NCI-H82 treated with DMSO at 0.1 percent for 48 hours (cell line): ENCODE measurements around the gene COLEC11.

Experiments
- DNase-seq: peaks from one replicate; lab custom pipeline; 2025; ENCODE audit not compliant: unreplicated experiment; lab: John Stamatoyannopoulos, UW

Gene COLEC11

DNA sequence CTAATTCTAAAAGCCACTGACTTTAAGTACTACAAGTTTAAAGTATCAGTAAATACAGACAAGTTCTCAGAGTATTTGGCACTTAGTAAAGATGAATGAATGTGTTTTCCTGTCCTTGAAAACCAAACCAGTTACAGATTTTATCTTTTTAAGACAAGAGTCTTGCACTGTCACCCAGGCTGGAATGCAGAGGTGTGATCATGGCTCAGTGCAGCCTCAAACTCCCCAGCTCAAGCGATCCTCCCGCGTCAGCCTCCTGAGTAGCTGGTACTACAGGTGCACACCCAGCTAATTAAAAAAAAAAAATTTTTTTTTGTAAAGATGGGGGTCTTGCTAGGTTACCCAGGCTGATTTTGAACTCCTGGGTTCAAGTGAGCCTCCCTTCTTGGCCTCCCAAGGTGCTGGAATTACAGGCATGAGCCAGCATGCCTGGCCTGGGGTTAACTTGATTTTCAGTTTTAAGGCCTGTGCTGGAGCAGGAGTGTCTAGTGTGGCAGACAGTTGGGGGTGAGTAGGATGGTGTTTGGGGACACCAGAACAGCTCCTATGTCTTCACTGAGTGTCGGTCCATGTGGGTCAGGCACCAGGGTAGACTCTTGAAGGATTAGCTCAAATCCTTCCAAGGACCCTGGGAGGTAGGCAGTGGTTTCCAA lies 10.2 kb upstream of the COLEC11 start:
- DNase-seq, result no peak

GRCh38 chr2:3585261-3586109 lies 9.4 kb upstream of the COLEC11 start:
- no peak for DNase-seq

- DNase-seq, result no peak
Measured at GRCh38 chr2:3586220-3586619, 8.7 kb upstream of the COLEC11 start.

- DNase-seq, result no peak
Measured at GRCh38 chr2:3587021-3587420, 7.9 kb upstream of the COLEC11 start.

DNA sequence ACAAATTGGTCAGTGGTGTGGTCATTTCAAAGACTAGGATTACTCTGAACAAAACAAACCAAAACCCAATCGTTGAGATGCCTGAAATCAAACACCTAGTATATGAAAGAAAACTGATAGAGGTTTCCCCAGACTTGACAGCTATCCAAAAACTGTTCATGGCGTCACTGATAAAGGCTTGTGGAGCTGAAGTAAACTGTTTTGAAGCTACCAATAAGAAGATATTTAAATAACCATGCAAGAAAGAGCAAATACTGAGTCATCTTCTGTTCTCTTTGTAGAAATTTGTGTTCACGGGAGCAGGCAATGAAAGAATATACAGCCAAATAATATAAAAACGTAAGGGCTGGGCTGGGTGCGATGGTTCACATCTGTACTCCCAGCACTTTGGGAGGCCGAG lies 7.5 kb upstream of the COLEC11 start:
- no peak for DNase-seq

GRCh38 chr2:3588084-3588483 lies 6.8 kb upstream of the COLEC11 start:
- no peak for DNase-seq

DNA sequence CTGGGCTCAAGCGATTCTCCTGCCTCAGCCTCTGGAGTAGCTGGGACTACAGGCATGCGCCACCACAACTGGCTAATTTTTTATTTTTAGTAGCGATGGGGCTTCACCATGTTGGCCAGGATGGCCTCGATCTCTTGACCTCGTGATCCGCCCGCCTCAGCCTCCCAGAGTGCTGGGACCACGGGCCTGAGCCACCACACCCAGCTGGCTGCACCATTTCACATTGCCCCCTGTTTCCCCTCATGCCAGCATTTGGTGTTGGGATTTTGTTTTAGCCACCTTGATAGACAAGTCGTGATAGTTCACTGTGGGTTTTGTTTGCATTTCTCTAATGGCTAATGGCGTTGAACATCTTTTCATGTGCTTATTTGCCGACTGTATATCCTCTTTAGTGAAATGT lies 5.8 kb upstream of the COLEC11 start:
- no peak for DNase-seq

- DNase-seq, result no peak
Measured at GRCh38 chr2:3595404-3595803, 492 bp downstream of the COLEC11 start.

GRCh38 chr2:3595985-3596384 lies 1.1 kb downstream of the COLEC11 start:
- no peak for DNase-seq

DNA sequence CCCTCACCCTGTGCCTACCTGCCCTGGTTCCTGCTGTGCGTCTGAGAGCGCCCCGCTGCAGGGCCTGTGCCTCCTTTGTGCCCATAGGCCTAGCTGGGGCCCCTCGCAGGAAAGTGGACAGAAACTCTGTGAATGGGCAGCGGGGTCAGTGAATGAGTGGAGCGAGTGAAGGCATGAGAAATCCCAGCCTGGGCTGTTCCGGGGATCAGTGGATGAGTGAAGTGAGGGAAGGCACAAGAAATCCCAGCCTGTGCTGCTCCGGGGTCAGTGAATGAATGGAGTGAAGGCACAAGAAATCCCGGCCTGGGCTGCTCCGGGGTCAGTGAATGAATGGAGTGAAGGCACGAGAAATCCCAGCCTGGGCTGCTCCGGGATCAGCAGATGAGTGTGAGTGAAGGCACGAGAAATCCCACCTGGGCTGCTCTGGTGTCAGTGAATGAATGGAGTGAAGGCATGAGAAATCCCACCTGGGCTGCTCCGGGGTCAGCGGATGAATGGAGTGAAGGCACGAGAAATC lies 2.0 kb downstream of the COLEC11 start:
- DNase-seq, result no peak

DNA sequence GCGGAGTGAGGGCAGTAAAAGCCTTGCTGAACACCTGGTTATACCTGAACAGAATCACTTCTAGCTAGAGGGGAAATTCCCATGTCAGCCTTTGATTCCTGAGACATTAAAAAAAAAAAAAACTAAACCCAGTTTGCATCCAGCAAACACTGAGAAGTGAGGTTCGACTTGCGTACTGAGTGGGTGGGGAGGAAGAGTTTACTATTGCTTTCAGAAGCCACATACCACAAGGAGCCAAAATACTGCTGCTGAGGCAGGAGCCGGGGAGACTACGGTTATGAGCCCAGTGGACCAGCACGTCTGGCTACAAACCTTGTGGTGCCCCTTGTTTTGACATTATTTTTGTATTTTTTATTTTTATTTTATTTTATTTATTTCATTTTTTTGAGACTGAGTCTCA lies 2.7 kb downstream of the COLEC11 start:
- no peak for DNase-seq

DNA sequence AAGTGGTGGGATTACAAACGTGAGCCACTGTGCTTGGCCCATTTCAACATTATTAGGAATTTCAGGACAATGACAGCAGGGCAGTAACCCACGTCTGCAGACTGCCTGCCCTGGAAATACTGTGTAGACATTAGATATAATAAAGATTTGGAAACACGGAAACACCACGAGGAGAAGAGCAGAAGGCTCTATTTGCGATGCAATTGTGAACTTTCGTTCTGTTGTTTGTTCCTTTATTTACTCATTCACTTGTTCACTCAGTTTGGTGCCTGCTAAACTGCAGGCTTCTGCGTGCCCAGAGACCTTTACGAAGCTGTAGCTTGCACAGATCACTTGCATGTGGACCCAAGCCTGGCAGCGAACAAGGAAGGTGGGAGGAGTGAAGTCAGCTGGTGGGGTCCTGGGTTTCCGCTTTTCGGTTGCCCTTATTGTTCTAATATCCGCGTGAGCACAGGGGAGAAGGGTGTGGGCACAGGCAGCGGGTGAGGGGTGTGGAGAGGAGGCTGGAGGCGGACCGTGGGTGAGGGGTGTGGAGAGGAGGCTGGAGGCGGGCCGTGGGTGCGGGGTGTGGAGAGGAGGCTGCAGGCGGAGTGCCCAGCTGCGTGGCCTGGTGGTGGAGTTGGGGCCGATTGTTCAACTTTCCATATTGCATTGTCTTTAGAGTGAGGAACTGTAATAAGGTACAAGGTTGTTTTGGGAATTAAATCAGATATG lies 3.4 kb downstream of the COLEC11 start:
- no peak for DNase-seq

DNA sequence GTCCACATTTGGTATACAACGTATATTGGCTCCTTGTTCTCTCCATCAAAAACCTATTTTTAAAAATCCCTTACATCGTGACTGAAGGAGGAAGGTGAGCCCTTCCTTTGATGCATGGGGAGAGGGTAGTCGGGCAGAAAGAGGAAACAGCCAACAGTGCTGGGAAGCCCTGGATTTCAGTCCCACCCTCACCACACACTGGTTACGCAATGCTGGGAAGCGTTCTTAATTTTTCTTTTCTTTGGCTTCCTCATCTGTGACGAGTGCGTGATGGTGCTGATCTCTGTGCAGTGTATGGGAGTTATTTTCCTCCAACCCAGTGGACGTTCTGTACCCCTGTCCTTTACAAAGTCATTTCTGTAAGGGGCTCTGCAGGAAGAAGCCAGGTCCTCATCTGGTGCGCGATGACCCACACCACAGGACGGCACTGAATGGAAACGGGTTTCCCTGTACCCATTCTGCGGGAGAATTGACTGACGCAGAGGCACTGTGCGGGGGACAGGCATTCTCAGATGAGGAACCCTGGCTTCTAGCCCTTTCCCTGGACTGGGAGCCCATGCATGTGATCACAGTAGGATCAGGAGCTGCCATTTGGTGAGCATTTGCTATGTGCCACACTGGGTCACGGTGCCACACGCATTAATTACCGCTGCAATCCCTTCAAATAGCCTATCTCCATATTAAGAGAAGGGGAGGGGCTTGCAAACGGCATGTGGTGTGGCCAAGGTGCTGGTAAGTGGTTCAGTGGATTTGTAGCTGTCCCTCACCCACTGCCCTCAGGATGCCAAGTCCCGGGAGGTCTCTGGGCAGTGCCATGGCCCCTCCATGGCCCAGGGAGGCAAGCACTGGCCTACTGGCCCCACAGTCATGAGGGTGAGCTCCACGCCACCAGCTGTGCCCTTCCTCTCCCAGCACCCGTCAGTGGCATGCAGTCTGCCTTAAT lies 4.3 kb downstream of the COLEC11 start:
- DNase-seq, result no peak

DNA sequence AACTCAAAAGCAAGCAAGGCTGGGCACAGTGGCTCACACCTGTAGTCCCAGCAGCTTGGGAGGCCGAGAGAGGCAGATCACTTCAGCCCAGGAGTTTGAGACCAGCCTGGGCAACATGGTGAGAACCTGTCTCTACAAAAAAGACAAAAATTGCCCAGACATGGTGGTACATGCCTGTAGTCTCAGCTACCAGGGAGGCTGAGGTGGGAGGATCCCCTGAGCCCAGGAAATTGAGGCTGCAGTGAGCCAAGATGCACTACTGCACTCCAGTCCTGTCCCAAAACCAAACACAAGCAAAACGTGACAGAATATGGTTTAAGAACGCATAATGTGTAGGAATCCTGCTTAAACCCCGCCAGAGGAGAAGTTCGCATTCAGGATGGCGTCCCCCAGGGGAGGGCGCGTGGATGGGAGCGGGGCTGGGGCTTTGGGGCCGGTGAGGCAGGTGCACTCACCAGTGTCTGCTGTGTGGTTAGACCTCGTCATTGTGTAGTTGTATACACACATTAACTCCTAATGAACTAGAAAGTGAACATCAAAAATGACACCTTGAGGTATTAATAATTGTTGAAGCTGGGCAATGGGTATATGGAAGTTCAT lies 5.4 kb downstream of the COLEC11 start:
- no peak for DNase-seq

DNA sequence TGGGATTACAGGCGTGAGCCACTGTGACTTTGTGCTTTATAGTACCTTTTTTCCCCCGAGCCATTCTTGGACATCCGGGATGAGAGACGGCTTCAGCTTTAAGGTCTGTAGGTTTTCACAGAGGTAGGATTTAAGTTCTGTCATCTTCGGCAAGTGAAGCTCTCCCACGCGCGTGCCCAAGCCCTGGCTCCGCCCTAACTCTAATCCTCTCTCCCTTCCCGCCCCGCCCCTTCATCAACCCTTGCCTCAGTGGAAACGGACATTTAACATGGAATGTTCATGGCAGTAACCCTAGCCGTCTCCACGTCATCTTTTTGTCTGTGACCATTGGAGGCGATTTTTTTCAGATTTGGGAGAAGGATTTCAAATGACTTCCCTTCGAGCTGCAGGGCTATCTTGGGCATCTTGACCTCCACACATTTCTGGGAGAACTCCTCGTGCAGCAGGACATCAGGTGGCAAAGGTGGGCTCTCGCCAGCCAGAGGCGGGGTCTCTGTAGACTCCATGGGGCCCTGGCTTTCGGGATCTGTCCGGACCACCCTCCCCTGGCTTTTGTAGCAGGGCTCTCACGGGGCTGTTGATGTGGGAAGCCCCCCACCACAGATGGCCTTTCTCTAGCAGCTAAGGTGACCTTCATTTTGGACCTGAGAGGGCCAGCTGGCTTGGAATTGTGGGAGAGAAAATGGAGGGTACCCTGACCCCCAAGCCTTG lies 6.8 kb downstream of the COLEC11 start:
- DNase-seq, result peak; percentile 47

DNA sequence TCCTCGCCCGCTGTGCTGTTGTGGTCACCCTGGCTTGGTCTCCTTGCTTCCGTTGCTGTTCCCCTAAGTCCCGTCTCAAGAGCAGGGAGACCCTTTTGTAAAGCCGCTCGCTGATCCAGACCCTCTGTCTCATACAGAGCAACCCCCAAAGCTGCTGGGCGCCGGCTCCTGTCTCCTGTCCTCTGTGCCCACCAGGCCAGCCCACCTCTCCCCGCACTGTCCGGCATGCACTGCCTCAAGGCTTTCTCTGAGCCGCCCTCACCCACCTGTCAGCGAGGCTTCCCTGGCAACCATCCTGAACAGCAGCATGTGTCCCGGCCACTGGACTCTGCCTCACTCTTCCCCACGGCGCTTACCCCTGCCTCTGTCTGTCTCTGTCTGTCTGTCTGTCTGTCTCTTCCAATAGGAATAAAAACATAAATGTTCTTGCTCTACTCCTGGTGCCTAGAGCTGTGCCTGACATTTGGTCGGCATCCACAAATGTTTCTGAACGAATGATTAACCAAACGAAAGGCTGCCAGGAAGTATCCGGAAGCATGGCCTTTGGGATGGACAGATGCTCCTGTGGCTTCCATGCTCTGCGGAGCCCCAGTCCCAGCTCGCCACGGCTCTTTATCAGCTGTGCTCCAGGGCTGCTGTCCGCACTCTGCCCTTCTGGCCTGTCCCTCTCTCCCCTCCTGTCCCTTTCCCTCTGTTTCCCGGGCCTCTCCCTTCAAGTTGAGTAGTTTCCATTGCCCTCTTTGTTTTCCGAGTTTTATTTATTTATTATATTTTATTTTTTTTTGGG lies 7.8 kb downstream of the COLEC11 start:
- DNase-seq, result no peak

- no peak for DNase-seq
Measured at GRCh38 chr2:3603536-3604206, 8.8 kb downstream of the COLEC11 start.

DNA sequence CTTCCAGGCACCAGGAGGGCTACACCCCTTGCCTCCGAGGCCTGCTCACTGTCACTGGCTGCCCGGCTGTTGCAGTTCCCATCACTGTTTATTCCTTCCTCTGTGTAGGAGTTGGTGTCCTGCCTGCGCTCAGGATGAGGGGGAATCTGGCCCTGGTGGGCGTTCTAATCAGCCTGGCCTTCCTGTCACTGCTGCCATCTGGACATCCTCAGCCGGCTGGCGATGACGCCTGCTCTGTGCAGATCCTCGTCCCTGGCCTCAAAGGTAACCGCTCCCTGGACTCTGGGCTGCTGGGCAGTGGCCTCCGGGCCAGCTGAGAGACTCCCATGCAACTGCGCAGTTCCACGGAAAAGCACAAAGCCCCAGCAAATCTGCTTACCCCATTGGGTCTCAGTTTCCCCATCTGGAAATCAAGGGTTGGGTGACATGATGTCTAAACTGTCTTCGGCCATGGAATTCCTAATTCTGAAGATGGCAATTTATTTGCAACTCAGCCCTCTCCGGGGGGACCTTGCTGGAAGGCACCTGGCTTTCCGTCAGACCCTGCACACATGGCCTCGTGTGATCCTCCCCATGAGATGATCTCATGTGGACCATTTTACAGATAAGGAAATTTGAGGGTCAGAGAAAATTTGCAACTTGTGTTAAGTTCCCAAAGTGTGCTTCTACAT lies 9.4 kb downstream of the COLEC11 start:
- no peak for DNase-seq
